Measurements from ENCODE around the gene UTS2R.

GRCh38 chr17:82325286-82326180, 46.0 kb upstream of the UTS2R start:
- TF ChIP-seq POLR2AphosphoS5 (IDR thresholded peaks at IDR 0.05) (no peak), POLR2A (IDR thresholded peaks at IDR 0.05) (no peak)
- TF ChIP-seq, protein P1, sequence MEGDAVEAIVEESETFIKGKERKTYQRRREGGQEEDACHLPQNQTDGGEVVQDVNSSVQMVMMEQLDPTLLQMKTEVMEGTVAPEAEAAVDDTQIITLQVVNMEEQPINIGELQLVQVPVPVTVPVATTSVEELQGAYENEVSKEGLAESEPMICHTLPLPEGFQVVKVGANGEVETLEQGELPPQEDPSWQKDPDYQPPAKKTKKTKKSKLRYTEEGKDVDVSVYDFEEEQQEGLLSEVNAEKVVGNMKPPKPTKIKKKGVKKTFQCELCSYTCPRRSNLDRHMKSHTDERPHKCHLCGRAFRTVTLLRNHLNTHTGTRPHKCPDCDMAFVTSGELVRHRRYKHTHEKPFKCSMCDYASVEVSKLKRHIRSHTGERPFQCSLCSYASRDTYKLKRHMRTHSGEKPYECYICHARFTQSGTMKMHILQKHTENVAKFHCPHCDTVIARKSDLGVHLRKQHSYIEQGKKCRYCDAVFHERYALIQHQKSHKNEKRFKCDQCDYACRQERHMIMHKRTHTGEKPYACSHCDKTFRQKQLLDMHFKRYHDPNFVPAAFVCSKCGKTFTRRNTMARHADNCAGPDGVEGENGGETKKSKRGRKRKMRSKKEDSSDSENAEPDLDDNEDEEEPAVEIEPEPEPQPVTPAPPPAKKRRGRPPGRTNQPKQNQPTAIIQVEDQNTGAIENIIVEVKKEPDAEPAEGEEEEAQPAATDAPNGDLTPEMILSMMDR (IDR thresholded peaks at IDR 0.05), result no peak
